ENCODE data around the gene ZNF565. TPM values are rescaled to one million over a fixed set of nuclear protein-coding genes. Genes with fewer than 3 reads are reported as not detected.

Gene ZNF565
- total and polyA plus RNA-seq, 2 of the 13 experiments (the other 11 are each of a cell fraction or from before 2014, with no cell fraction given) = 1.8 to 5.2 TPM

DNA sequence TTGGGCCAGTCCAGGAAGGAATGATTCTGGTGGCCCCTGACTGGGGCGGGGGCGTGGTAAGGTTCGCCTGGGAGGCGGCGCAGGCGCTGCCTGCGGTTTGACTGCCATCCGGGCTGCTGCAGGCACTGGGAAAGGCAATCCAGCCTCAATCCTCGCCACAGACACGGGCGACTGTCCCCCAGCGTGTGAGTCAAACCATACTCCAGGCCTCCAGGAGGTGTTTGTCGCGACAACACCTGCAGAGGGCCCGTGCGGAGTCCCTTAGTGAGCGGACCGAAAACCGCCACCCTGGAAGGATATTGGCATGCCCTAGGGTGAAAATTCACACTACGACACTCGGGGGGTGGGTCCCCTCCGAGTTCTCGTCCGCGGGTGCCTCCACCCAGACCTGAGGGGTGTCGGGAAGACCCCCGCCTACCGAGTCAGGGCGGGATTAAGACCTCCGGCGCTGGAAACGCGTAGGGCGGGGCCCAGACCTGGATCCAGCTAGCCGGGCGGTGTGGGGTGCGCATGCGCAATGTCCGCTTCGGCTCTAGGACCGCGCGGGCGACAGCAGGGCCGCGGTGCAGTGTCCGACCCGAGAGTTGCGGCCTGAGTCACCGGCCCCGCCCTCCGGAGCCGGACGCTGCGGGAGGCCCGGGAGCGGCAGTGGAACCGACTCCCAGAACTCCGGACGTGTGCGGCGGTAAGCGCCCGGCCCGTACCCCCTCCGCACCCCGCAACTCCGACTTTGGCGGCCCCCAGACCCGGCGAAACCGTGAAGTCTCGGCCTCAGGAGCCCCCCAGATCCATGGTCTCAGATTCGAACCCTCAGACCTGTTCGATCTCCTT is 74.8 kb downstream of the ZNF565 start, which contains the start of gene CAPNS1 (continued):
- peak; percentile 58 for TF ChIP-seq FOXP4 (CRISPR knock-in tag; IDR thresholded peaks at IDR 0.05)
- TF ChIP-seq ZFP1 (CRISPR knock-in tag; IDR thresholded peaks at IDR 0.05) = no peak
- TF ChIP-seq TAF15 (IDR thresholded peaks at IDR 0.05; ENCODE audit: low read depth, low read length, poor library complexity, severe bottlenecking) = peak; percentile 53
- TF ChIP-seq ZNF138 (CRISPR knock-in tag; IDR thresholded peaks at IDR 0.05; ENCODE audit: low read depth) = no peak
- TF ChIP-seq ZFX (CRISPR knock-in tag; IDR thresholded peaks at IDR 0.05; ENCODE audit: low read depth) = peak; percentile 92
- no peak; the same call in 1 of the 2 replicates for TF ChIP-seq ZSCAN21 (CRISPR knock-in tag; IDR thresholded peaks at IDR 0.05; ENCODE audit: borderline replicate concordance)
- peak; percentile 90 for TF ChIP-seq ZNF616 (CRISPR knock-in tag; IDR thresholded peaks at IDR 0.05; ENCODE audit: low read depth)
- TF ChIP-seq ZBTB7A (CRISPR knock-in tag; IDR thresholded peaks at IDR 0.05) = peak; percentile 68; the same call in 1 of the 2 replicates
- TF ChIP-seq, protein P1, sequence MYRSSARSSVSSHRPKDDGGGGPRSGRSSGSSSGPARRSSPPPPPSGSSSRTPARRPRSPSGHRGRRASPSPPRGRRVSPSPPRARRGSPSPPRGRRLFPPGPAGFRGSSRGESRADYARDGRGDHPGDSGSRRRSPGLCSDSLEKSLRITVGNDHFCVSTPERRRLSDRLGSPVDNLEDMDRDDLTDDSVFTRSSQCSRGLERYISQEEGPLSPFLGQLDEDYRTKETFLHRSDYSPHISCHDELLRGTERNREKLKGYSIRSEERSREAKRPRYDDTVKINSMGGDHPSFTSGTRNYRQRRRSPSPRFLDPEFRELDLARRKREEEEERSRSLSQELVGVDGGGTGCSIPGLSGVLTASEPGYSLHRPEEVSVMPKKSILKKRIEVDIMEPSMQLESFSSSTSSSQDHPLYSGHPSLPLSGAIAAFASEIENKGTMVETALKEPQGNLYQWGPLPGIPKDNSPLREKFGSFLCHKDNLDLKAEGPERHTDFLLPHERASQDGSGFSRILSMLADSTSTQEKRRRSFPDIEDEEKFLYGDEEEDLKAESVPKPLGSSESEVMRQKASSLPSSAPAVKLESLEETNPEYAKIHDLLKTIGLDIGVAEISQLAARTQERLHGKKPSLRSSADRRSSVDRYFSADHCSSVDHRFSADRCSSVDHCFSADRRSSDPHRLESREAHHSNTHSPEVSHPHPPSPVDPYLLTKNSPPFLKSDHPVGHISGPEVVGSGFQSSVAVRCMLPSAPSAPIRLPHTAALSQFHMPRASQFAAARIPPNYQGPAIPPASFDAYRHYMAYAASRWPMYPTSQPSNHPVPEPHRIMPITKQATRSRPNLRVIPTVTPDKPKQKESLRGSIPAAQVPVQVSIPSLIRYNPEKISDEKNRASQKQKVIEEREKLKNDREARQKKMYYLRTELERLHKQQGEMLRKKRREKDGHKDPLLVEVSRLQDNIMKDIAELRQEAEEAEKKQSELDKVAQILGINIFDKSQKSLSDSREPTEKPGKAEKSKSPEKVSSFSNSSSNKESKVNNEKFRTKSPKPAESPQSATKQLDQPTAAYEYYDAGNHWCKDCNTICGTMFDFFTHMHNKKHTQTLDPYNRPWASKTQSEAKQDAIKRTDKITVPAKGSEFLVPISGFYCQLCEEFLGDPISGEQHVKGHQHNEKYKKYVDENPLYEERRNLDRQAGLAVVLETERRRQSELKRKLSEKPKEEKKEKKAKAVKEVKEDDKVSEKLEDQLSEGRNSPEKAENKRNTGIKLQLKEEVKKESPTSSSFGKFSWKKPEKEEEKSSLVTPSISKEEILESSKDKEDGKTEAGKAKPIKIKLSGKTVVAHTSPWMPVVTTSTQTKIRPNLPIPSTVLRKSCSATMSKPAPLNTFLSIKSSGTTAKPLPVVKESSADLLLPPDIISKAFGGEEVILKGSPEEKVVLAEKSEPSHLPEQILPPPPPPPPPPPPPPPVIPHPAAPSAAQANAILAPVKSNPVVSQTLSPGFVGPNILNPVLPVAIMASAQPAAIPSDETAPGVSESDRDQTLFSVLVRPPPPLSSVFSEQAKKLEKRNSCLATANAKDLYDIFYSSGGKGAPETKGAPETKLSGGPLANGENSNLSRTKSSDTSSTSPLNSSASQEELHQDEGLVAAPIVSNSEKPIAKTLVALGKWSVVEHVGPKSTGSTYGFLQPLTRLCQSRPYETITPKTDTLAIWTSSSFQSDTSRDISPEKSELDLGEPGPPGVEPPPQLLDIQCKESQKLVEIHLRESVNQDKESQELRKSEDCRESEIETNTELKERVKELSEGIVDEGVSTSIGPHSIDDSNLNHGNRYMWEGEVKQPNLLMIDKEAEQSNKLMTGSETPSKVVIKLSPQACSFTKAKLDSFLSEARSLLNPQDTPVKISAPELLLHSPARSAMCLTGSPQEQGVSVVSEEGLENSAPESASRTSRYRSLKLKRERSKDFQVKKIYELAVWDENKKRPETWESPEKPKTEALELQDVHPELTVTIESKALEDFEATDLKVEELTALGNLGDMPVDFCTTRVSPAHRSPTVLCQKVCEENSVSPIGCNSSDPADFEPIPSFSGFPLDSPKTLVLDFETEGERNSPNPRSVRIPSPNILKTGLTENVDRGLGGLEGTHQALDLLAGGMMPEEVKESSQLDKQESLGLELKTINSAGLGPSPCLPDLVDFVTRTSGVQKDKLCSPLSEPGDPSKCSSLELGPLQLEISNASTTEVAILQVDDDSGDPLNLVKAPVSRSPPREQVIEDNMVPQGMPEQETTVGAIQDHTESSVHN (CRISPR knock-in tag; IDR thresholded peaks at IDR 0.05) = 0 out of 2 replicates have a peak, but pooled peaks have one; percentile 5
- TF ChIP-seq SMC3 (IDR thresholded peaks at IDR 0.05; ENCODE audit: low read length) = no peak
- TF ChIP-seq KLF12 (CRISPR knock-in tag; IDR thresholded peaks at IDR 0.05; ENCODE audit: borderline replicate concordance) = peak; percentile 80
- no peak for TF ChIP-seq ARNTL (CRISPR knock-in tag; IDR thresholded peaks at IDR 0.05)
- TF ChIP-seq CBFB (CRISPR knock-in tag; IDR thresholded peaks at IDR 0.05) = peak; percentile 85
- TF ChIP-seq ZSCAN30 (CRISPR knock-in tag; IDR thresholded peaks at IDR 0.05) = 0 out of 2 replicates have a peak, but pooled peaks have one; percentile 66
- TF ChIP-seq ESRRA (CRISPR knock-in tag; IDR thresholded peaks at IDR 0.05; ENCODE audit: low read depth) = no peak
- no peak for TF ChIP-seq ZNF180 (CRISPR knock-in tag; IDR thresholded peaks at IDR 0.05; ENCODE audit: borderline replicate concordance, low read depth)
- TF ChIP-seq, protein P2, sequence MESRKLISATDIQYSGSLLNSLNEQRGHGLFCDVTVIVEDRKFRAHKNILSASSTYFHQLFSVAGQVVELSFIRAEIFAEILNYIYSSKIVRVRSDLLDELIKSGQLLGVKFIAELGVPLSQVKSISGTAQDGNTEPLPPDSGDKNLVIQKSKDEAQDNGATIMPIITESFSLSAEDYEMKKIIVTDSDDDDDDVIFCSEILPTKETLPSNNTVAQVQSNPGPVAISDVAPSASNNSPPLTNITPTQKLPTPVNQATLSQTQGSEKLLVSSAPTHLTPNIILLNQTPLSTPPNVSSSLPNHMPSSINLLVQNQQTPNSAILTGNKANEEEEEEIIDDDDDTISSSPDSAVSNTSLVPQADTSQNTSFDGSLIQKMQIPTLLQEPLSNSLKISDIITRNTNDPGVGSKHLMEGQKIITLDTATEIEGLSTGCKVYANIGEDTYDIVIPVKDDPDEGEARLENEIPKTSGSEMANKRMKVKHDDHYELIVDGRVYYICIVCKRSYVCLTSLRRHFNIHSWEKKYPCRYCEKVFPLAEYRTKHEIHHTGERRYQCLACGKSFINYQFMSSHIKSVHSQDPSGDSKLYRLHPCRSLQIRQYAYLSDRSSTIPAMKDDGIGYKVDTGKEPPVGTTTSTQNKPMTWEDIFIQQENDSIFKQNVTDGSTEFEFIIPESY (CRISPR knock-in tag; IDR thresholded peaks at IDR 0.05) = no peak

Measured in HepG2 (cell line).